CD4-positive, alpha-beta T cell treated with Interleukin-1 beta for 1 hour (primary cell): Measurements from ENCODE around the gene TIGD1.

Source experiments
- DNase-seq, 2 donors: peaks; one replicate each; pipeline ENCODE4 v3.0.0-alpha.2; 2020 to 2022

The TIGD1 gene

GRCh38 chr2:232569541-232569940 is 19.2 kb upstream of the TIGD1 start:
- DNase-seq, result no peak

GRCh38 chr2:232568161-232568560 is 17.8 kb upstream of the TIGD1 start:
- DNase-seq, result no peak

DNA sequence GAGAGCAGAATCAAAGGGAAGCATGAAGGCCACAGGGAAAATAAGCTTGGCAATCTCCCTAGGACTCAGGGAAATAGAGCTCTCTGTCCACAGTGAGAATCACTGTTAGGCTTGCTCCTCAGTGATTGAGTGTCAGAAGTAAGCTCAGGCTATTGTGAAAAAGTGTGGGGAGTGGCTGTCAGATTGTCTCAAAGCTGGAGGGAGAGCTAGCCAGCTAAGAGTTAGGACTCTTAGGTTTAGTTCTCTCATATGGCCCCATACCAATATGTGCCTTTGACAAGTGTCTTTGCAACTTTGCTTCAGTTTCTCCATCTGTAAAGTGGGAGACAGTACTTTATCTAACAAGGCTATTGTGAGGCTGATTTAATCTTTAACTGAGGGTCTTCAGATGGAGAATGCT is 17.4 kb upstream of the TIGD1 start:
- DNase-seq, result no peak

GRCh38 chr2:232563580-232563979 is 13.2 kb upstream of the TIGD1 start:
- no peak for DNase-seq

GRCh38 chr2:232562515-232563151 is 12.3 kb upstream of the TIGD1 start:
- DNase-seq, result no peak

- DNase-seq, result no peak
These were observed 6.1 kb upstream of the TIGD1 start for GRCh38 chr2:232556426-232556825.

DNA sequence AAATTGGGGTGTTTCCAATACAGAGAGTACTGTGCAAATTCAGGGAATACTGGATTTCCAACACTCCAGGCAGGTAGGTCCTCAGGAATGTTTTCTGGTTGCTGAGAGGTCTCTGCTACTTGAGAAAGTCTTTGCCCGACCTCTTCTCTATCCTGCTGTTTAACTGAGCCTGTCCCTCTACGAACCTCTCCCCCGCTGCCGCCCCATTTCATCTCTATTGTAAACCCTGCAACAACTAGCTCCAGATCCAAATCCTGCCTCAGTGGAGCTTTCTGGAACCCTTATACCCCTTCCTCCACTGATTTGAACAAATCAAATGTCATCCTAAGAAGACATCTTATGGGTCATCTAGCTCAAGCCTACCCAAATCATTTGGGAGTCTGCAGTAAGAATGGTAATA is 1.4 kb upstream of the TIGD1 start:
- DNase-seq, result no peak

- DNase-seq, result no peak
These were observed 887 bp upstream of the TIGD1 start for GRCh38 chr2:232551250-232551638.

DNA sequence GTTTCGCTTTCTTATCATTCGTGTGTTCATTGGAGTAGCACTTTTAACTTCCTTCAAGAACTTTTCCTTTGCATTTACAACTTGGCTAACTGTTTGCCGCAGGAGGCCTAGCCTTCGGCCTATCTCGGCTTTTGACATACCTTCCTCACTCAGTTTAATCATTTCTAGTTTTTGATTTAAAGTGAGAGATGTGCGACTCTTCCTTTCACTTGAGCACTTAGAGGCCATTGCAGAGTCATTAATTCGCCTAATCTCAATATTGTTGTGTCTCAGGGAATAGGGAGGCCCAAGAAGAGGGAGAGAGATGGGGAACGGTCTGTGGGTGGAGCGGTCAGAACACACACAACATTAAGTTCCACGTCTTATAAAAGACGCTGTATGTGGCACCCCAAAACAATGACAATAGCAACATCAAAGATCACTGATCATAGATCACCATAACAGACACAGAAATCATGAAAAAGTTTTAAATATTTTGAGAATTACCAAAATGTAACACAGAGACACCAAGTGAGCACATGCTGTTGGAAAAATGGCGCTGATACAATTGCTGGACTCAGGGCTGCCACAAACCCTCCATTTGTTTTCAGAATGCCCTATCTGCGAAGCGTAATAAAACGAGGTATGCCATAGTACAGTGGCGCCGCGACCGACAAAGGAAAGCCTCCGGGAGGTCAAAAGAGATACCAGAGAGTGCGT is 553 bp downstream of the TIGD1 start:
- no peak for DNase-seq

- no peak for DNase-seq
These were observed 2.4 kb downstream of the TIGD1 start for GRCh38 chr2:232547991-232548390.

GRCh38 chr2:232545511-232546375 is 4.6 kb downstream of the TIGD1 start:
- DNase-seq, result no peak

GRCh38 chr2:232544674-232545073 is 5.7 kb downstream of the TIGD1 start:
- DNase-seq, result no peak

DNA sequence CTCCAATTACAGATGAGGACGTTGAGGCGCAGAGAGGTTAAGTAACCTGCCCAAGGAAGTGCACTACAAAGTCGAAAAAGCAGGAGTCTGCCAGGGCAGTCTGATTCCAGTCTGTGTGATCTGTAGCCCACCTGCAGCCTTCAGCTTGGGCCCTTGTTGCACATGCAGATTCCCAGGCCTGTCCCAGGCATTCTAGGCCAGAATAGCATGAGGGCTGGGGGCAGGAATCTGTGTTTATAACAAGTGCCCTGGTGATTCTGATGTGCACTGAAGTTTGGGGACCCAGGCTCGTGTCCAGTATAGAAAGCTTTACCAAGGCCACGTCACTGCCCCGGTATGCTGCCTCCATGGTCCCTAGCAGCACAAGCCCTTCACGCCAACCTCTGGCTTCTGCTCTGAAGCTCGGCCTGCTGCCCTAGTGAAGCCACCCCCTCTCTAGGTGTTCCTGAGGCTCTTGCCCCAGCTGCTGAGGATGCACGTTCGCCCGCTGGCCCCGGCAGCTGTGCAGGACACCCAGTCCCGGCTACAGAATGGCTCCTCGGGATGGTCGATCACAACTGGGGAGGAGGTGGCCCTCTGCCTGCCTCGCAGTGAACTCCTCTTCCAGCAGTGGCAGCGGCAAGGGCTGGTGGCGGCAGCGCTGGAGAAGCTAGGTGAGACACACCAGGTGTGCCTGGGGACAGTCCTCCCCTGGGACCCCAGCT is 6.3 kb downstream of the TIGD1 start:
- DNase-seq, result no peak

GRCh38 chr2:232543491-232543890 is 6.9 kb downstream of the TIGD1 start:
- DNase-seq, result no peak

- no peak for DNase-seq
These were observed 7.5 kb downstream of the TIGD1 start for GRCh38 chr2:232542715-232543467.

- DNase-seq, result no peak
These were observed 8.2 kb downstream of the TIGD1 start for GRCh38 chr2:232541961-232542714.

DNA sequence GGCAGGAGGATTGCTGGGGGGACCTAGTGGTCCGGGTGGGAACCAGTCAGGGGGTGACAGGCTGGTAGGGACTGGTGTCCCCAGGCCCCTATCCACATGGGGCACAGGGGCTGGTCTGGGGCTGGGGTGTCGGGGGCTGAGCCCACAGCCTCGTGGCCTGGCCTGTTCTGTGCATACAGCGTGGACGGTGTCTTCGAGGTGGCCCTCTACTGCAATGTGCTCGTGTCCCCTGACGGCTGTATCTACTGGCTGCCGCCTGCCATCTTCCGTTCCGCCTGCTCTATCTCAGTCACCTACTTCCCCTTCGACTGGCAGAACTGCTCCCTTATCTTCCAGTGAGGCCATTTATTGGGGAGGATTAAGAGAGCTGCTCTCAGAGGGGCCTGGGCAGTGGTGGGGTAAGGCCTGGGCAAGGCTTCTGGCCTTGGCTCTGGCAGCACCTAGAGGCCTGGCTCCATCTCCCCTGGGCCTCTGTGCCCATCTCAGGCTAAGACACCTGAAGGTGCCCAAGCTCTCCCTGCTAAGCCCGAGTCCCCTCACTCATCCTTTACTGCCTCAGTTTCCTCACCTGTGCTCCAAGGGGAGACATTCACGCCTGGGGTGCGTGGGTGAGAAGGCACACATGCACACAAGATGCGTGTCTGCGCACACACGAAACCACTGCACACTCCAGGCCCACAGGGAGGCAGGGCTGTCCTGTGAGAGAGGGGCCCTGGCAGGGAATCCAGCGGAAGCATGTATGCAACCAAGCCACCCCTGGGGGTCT is 9.0 kb downstream of the TIGD1 start:
- DNase-seq, result no peak

DNA sequence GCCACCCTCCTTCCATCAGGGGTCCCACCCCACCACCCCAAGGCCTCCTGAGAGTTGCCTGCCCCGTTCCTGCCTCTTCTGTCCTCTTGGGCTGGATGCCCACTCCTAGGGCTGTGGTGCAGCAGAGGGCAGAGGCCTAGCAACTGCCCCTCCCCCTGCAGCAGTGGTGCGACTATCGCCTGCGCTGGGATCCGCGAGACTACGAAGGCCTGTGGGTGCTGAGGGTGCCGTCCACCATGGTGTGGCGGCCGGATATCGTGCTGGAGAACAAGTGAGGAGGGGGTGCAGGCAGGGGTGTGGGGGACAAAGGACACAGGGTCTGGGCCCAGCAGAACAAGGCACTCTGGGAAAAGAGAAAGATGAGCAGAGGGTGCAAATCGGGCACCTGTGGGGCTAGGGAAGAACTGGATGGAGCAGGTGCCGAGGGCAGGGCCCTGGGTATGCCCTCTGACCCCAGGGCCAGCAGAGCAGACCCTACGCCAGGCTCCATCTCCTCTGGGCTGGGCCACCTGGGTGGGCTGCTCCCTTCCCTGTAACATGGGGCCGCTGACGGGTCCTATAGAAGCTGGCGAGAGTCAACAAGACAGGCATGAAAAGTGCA is 9.8 kb downstream of the TIGD1 start:
- no peak for DNase-seq

- no peak for DNase-seq
These were observed 10.8 kb downstream of the TIGD1 start, which contains the start of gene CHRNG for GRCh38 chr2:232539298-232540231. Gene CHRNG, plus strand, starts transcription at chr2:232539692. Its CDS starts 56 bp downstream, at chr2:232539748.
